ENCODE data around the gene ARHGAP22.

The ARHGAP22 gene

DNA sequence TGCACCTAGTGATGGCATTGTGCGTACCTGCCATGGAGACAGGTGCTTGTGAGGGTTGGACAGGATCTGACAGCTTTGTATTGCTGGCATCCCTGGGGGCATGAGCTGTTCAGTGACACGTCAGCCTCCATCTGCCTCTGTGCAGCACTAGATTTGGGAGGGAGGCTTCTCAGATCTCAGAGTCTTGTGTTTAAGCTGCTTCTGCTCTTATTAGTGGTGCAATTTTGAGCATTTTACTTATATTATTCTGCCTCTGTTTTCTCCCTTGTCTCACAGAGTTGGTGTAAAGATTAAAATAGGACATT, 5.1 kb downstream of the ARHGAP22 start:
- H3K9me3 ChIP-seq = no peaks in the 10 kb centered on the region
- no peak overlapping the region for H3K27ac ChIP-seq
- intact Hi-C loops (cut with DNase I; ENCODE audit: low total_unique reads) = no loop called here
- no peaks in the 10 kb centered on the region for H3K36me3 ChIP-seq
- no peaks in the 10 kb centered on the region for H3K27me3 ChIP-seq
- no peak overlapping the region for H3K4me3 ChIP-seq
- peaks cover 0 to 21% (median 9%) of the 10 kb centered on the region in 4 donors for H3K4me1 ChIP-seq
- DNase-seq = no peak
- TF ChIP-seq, protein P1, sequence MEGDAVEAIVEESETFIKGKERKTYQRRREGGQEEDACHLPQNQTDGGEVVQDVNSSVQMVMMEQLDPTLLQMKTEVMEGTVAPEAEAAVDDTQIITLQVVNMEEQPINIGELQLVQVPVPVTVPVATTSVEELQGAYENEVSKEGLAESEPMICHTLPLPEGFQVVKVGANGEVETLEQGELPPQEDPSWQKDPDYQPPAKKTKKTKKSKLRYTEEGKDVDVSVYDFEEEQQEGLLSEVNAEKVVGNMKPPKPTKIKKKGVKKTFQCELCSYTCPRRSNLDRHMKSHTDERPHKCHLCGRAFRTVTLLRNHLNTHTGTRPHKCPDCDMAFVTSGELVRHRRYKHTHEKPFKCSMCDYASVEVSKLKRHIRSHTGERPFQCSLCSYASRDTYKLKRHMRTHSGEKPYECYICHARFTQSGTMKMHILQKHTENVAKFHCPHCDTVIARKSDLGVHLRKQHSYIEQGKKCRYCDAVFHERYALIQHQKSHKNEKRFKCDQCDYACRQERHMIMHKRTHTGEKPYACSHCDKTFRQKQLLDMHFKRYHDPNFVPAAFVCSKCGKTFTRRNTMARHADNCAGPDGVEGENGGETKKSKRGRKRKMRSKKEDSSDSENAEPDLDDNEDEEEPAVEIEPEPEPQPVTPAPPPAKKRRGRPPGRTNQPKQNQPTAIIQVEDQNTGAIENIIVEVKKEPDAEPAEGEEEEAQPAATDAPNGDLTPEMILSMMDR (IDR thresholded peaks at IDR 0.05) = no peak

DNA sequence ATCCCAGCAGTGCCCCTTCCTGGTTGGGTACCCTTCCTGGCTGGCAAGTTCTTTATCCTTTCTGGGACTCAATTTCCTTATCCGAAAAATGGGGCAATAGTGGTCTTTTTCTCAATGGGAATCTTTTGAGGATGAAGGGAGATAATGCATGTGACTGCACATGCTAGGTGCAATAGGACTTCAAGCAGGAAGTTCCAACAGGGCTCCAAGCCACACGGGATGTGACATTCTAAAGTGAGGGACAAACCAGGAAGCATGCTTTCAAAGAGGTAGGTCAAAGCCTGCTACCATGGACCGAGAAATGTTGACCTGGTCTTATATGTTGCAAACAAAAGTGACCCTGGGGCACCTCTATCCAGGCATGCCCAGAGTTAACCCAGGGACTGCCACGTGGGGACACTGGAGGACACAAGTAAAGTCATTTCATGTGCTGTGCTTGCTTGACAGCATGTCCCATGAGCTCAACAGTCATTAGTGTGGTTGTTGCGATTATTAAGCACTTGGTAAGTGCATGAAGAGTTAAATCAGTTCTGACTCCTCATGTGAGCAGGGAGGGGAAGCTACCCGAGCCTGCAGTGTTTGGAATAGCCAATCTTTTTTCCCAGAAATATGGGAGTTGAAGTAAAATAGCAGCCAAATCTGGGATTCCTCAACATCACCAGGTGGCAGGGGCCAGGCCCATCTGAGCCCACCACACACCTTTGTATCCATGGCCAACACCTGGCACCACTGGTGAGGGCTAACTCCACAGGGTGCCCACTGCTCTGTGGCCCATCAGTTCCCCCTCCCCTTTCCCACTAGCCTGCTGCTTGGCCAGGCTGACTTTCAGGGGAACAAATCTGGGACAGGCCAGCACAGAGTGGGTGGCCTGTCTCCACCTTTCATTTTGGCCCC, 5.7 kb downstream of the ARHGAP22 start:
- intact Hi-C loops (cut with DNase I; ENCODE audit: low total_unique reads) = no loop called here
- TF ChIP-seq, protein P1 (IDR thresholded peaks at IDR 0.05) = no peak
- no peaks in the 10 kb centered on the region for H3K36me3 ChIP-seq
- no peak overlapping the region for H3K4me3 ChIP-seq
- no peaks in the 10 kb centered on the region for H3K9me3 ChIP-seq
- peaks cover 0 to 15% (median 3%) of the 10 kb centered on the region in 4 donors for H3K4me1 ChIP-seq
- H3K27ac ChIP-seq = no peak overlapping the region
- DNase-seq = no peak
- H3K27me3 ChIP-seq = no peaks in the 10 kb centered on the region

DNA sequence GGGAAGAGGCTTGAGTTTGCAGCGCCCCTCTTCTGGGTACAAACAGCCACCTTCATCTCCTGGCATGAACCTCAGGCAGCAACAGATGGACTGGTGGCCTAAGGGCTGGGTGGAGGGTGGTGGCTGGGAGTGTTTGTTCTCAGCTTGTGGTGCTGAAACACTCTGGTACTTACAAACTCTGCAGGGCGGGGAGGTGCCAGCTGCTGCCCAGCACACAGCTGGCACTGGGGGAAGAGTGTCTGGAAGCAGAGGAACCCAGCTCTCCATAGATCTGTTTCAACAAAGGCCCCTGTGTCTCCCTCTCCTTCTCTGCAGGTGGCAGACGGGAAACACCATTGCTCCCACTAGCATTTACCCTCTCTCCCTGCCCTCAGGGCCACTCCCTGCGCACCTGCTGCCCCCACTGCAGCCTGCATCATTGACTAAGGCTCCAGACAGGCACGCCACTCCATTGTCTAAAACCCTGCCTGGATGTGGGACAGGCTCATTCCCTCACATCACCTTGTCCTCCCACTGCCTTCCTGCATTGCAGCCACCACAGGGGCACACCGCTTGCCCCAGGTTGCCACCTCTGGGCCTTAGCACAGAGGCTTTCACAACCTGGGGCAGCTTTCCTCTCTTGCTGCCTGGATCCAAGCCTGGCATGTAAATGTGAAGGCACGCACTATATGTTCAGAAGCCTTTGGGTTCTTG, 6.5 kb downstream of the ARHGAP22 start:
- peaks cover 0 to 7% (median 0%) of the 10 kb centered on the region in 4 donors for H3K4me1 ChIP-seq
- intact Hi-C loops (cut with DNase I; ENCODE audit: low total_unique reads) = no loop called here
- H3K9me3 ChIP-seq = no peaks in the 10 kb centered on the region
- DNase-seq = no peak
- H3K27ac ChIP-seq = no peak overlapping the region
- TF ChIP-seq, protein P1 (IDR thresholded peaks at IDR 0.05) = no peak
- no peaks in the 10 kb centered on the region for H3K36me3 ChIP-seq
- no peak overlapping the region for H3K4me3 ChIP-seq
- no peaks in the 10 kb centered on the region for H3K27me3 ChIP-seq

DNA sequence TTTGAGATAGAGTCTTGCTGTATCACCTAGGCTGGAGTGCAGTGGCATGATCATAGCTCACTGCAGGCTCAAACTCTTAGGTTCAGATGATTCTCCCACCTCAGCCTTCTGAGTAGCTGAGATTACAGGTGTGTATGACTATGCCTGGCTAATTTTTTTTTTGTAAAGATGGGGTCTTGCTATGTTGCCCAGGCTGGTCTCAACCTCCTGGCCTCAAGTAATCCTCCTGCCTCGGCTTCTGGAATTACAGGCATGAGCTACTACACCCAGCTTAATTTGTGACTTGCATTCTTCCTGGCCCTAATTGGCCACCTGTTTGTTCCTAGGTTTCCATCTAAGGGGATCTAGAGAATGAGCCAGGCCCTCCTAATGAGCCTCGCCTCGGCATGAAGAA, 9.3 kb downstream of the ARHGAP22 start:
- TF ChIP-seq, protein P1 (IDR thresholded peaks at IDR 0.05) = no peak
- no peak for DNase-seq
- Histone ChIP-seq H3K27ac (no peak overlapping the region), H3K4me1 (no peaks in the 10 kb centered on the region), H3K9me3 (no peaks in the 10 kb centered on the region), H3K4me3 (no peak overlapping the region), H3K36me3 (no peaks in the 10 kb centered on the region), H3K27me3 (no peaks in the 10 kb centered on the region)
- intact Hi-C loops (cut with DNase I; ENCODE audit: low total_unique reads) = no loop called here

DNA sequence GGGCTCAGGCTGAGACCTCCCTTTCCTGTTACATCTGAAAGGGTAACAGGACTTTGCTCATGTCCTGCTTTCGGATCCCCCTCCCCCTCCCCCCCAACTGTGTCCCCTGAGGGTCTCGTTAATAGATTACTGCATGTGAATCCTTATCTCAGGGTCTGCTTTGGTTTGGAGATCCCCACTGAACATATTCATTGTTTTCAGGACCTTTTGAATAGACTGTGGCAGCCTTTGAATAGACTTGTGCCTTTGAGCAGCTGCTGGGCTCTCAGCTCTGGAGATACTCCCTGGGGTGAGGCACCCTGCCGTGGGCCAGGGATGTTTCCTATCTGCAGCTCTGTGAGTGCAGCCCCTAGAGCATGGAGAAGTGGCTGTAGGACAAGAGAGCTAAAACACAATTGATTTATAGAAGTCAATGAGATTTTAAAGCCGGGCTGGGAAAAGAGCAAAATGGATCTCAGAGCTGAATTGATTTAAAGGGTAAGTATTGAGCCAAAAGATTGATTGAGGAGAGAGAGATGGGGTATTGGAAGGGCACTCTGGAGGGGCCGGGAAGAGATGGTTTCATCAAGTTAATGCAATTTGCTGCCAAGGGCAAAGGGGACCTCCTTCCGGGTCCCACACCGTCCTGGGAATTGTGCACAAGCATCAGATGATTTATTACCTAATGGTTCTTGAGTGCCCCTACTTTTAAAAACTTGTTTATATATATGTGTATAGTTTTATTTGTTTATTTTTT, 9.9 kb downstream of the ARHGAP22 start:
- intact Hi-C loops (cut with DNase I; ENCODE audit: low total_unique reads) = no loop called here
- Histone ChIP-seq H3K27me3 (no peaks in the 10 kb centered on the region), H3K4me3 (no peak overlapping the region), H3K9me3 (no peaks in the 10 kb centered on the region), H3K4me1 (no peaks in the 10 kb centered on the region), H3K36me3 (no peaks in the 10 kb centered on the region), H3K27ac (no peak overlapping the region)
- DNase-seq = no peak
- TF ChIP-seq, protein P1 (IDR thresholded peaks at IDR 0.05) = no peak
